Measurements from ENCODE around the gene GAK. TPM values are rescaled to one million over a fixed set of nuclear protein-coding genes. Genes with fewer than 3 reads are reported as not detected.

The GAK gene
- total and polyA plus RNA-seq, 7 donors: 20.9 to 55.8 (median 36.4) TPM

DNA sequence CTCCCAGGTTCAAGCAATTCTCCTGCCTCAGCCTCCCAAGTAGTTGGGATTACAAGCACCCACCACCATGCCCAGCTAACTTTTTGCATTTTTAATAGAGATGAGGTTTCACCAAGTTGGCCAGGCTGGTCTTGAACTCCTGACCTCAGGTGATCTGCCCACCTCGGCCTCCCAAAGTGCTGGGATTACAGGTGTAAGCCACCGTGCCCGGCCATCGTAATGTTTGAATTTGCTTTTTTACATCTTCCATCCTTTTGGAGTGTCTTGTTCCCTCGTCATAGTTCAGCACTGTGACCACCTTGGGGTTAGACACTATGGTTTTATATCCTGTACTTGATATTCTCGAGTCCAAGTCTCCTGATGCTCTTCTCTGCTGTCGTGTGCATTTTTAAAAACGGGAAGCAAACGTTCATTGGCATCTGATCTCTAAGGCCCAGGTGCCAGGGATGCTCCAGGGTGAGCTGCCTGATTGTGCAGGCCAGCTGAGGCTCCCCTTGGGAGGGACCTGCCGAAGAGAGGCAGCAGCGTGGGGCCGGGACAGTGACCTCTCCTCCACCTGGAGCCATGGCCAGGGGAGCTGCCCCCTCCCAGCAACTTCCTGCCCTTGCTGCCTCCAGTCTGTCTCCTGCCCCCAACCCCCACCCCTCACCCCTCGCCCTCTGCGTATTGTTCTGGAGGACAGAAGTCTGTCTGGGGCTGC is 24.6 kb upstream of the GAK start:
- intact Hi-C loops (cut with DNase I): no loop called here

DNA sequence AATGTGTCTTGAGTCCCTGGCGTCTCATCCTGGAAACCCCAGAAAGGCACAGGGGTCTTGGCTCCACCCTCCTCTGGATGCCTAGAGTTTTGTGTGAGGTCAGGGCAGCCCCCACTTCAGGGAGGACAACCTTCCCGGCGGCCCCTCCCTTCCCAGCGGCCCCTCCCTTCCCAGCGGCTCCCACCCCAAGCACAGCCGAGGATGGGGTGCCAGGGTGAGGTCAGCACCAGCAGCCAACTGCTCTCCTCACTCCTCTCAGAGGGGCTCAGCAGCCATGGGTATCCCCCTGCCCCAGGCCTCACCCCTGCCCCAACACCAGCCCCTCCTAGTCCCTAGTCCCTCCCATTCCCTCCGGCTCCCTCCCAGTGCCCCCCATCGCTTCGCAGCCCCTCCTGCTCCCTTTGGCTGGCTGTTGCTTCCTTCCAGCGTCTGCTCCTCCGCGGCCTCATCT is 23.8 kb upstream of the GAK start:
- ATAC-seq (no peak), DNase-seq (peak in 1 of 2 donors; percentile 44)
- peaks cover 0 to 55% of the 10 kb centered on the region in 2 donors for H3K36me3 ChIP-seq (ENCODE audit: insufficient read depth in 1 of 2, low read depth in 1 of 2)
- H3K27me3 ChIP-seq (ENCODE audit: insufficient read depth in 3 of 3, low read length in 2 of 3): no peaks in the 10 kb centered on the region
- intact Hi-C loops (cut with DNase I): no loop called here
- H3K9me3 ChIP-seq: no peaks in the 10 kb centered on the region
- no peaks in the 10 kb centered on the region for H3K4me1 ChIP-seq
- 77 to 81% (median 79%) methylated on average over 11 to 12 of the region's 12 CpGs for WGBS, 3 donors
- no peak overlapping the region for H3K4me3 ChIP-seq
- no peak overlapping the region for H3K27ac ChIP-seq
- TF ChIP-seq, protein P1, sequence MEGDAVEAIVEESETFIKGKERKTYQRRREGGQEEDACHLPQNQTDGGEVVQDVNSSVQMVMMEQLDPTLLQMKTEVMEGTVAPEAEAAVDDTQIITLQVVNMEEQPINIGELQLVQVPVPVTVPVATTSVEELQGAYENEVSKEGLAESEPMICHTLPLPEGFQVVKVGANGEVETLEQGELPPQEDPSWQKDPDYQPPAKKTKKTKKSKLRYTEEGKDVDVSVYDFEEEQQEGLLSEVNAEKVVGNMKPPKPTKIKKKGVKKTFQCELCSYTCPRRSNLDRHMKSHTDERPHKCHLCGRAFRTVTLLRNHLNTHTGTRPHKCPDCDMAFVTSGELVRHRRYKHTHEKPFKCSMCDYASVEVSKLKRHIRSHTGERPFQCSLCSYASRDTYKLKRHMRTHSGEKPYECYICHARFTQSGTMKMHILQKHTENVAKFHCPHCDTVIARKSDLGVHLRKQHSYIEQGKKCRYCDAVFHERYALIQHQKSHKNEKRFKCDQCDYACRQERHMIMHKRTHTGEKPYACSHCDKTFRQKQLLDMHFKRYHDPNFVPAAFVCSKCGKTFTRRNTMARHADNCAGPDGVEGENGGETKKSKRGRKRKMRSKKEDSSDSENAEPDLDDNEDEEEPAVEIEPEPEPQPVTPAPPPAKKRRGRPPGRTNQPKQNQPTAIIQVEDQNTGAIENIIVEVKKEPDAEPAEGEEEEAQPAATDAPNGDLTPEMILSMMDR (IDR thresholded peaks at IDR 0.05): no peak

More for the DNA sequence above, 24.6 kb upstream of the GAK start:
- H3K27me3 ChIP-seq (ENCODE audit: insufficient read depth in 3 of 3, low read length in 2 of 3): no peaks in the 10 kb centered on the region
- peak in 1 of 2 donors; percentile 23 for DNase-seq
- no peaks in the 10 kb centered on the region for H3K9me3 ChIP-seq
- peaks cover 0 to 58% of the 10 kb centered on the region in 2 donors for H3K36me3 ChIP-seq (ENCODE audit: insufficient read depth in 1 of 2, low read depth in 1 of 2)
- no peak overlapping the region for H3K4me3 ChIP-seq
- TF ChIP-seq, protein P1 (IDR thresholded peaks at IDR 0.05): no peak
- no peak for ATAC-seq
- WGBS, 3 donors: 78 to 81% (median 80%) methylated on average over 14 of the region's 14 CpGs
- no peaks in the 10 kb centered on the region for H3K4me1 ChIP-seq
- H3K27ac ChIP-seq: no peak overlapping the region

DNA sequence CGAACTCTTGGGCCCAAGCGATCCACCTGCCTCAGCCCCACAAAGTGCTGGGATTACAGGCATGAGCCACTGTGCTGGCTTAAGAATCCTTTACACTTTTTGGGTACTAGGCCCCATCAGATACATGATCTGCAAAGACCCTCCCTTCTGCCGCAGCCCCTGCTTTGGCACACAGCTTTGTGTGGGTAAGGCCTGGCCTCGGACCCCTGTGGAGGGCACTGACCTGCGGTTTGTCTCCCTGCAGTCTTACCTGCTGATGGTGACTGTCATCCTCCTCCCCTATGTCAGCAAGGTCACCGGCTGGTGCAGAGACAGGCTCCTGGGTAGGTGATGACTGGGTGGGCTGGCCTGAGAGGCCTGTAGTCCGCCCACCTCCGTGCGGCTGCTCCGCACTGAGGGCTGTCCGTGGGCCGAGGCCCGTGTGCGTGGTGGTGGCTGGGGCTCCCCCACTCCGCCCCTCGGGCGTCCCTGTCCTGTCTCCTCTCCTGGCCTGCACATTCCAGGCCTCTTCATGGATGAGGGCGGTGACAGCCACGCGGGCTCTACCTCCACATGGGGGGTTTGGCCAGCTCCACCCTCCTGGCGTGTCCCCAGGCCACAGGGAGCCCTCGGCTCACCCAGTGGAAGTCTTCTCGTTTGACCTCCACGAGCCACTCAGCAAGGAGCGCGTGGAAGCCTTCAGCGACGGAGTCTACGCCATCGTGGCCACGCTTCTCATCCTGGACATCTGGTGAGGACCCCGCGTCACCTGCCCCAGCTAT is 23.2 kb upstream of the GAK start:
- TF ChIP-seq, protein P1 (IDR thresholded peaks at IDR 0.05): no peak
- peaks cover 0 to 55% of the 10 kb centered on the region in 2 donors for H3K36me3 ChIP-seq (ENCODE audit: insufficient read depth in 1 of 2, low read depth in 1 of 2)
- intact Hi-C loops (cut with DNase I): no loop called here

DNA sequence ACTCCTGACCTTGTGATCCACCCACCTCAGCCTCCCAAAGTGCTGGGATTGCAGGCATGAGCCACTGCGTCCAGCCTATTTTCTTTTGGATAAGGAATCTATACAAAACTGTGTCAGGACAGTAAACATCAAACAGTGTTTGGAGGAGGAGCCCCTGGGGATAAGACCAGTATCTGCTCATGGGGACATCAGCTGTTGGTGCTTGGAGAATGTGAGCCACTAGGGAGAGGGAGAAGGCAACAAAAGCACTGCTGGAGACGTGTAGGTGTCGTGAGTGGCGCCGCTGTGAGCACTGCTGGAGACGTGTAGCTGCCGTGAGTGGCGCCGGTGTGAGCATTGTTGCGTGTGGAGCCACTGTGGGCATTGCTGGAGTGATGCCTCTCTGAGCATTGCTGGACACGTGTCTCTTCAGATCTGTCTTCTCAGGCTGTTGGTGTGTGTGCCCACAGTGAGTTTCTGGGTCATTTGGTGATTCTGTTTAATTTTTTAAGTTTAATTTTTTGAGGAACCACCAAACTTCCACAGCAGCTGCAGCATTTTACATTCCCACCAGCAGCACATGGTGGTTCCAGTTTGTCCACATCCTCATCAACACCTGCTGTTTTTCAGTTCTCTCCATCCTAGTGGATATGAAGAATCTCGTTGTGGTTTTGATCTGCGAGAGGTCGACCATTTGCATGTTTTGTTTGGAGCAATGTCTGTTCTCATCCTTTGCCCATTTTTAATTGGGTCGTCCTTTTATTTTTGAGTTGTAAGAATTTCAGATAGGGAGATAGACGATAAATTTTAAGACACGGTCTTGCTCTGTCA is 22.3 kb upstream of the GAK start:
- H3K4me3 ChIP-seq: no peak overlapping the region
- intact Hi-C loops (cut with DNase I): no loop called here
- H3K27ac ChIP-seq: no peak overlapping the region
- ATAC-seq (no peak), DNase-seq (peak in 1 of 2 donors; percentile 23)
- H3K9me3 ChIP-seq: no peaks in the 10 kb centered on the region
- no peaks in the 10 kb centered on the region for H3K4me1 ChIP-seq
- TF ChIP-seq, protein P1 (IDR thresholded peaks at IDR 0.05): no peak
- peaks cover 0 to 55% of the 10 kb centered on the region in 2 donors for H3K36me3 ChIP-seq (ENCODE audit: insufficient read depth in 1 of 2, low read depth in 1 of 2)
- 89 to 93% (median 92%) methylated on average over 17 of the region's 17 CpGs for WGBS, 3 donors
- no peaks in the 10 kb centered on the region for H3K27me3 ChIP-seq (ENCODE audit: insufficient read depth in 3 of 3, low read length in 2 of 3)

More for the DNA sequence above, 23.2 kb upstream of the GAK start:
- Histone ChIP-seq H3K9me3 (no peaks in the 10 kb centered on the region), H3K4me1 (no peaks in the 10 kb centered on the region), H3K27ac (no peak overlapping the region), H3K27me3 (ENCODE audit: insufficient read depth in 3 of 3, low read length in 2 of 3) (no peaks in the 10 kb centered on the region), H3K4me3 (no peak overlapping the region)
- WGBS, 3 donors: 91 to 94% (median 92%) methylated on average over 29 to 33 of the region's 33 CpGs
- DNase-seq (peak in 1 of 2 donors; percentile 47), ATAC-seq (no peak)
